SK-N-SH treated with all-trans-retinoic acid at 6 μM for 48 hours (cell line): Measurements from ENCODE around the gene CEP128.

Experiments used
- ARNTL ChIP-seq: fragments of 450-650 bp; formaldehyde crosslinking; IDR thresholded peaks from 2 replicates; pipeline ENCODE4 v1.5.0; 2020; ENCODE audit warnings: low read depth, mild to moderate bottlenecking, moderate library complexity, borderline replicate concordance
- BACH2 ChIP-seq: fragments of 250-450 bp; sonication (Bioruptor Pico); IDR thresholded peaks from 2 replicates; pipeline ENCODE4 v1.9.0; 2021; ENCODE audit warnings: mild to moderate bottlenecking, borderline replicate concordance
- ESRRG ChIP-seq: fragments of 250-450 bp; sonication (Bioruptor Pico); IDR thresholded peaks from 2 replicates; pipeline ENCODE4 v1.6.1; 2021; ENCODE audit warnings: mild to moderate bottlenecking
- GLIS3 ChIP-seq: fragments of 250-450 bp; sonication (Bioruptor Pico); IDR thresholded peaks from 2 replicates; pipeline ENCODE4 v1.5.0; 2020; ENCODE audit warnings: mild to moderate bottlenecking, moderate library complexity
- ISL1 ChIP-seq: fragments of 250-450 bp; sonication (Bioruptor Pico); IDR thresholded peaks from 2 replicates; pipeline ENCODE4 v2.1.2; 2022; ENCODE audit warnings: mild to moderate bottlenecking, moderate library complexity
- PATZ1 ChIP-seq: fragments of 250-450 bp; sonication (Bioruptor Pico); IDR thresholded peaks from 2 replicates; pipeline ENCODE4 v1.8.0; 2020; ENCODE audit warnings: mild to moderate bottlenecking, moderate library complexity, borderline replicate concordance
- RARB ChIP-seq: fragments of 250-450 bp; sonication (Bioruptor Pico); IDR thresholded peaks from 2 replicates; pipeline ENCODE4 v1.8.0; 2021; ENCODE audit warnings: mild to moderate bottlenecking, moderate library complexity
- ZFP3 ChIP-seq: fragments of 250-450 bp; sonication (Bioruptor Pico); IDR thresholded peaks from 2 replicates; pipeline ENCODE4 v1.5.0; 2020; ENCODE audit warnings: mild to moderate bottlenecking, moderate library complexity
- ZFP30 ChIP-seq: fragments of 450-650 bp; formaldehyde crosslinking; IDR thresholded peaks from 2 replicates; pipeline ENCODE4 v1.5.0; 2022; ENCODE audit warnings: mild to moderate bottlenecking, moderate library complexity
- TF ChIP-seq, protein P1 (sequence below): fragments of 250-450 bp; sonication (Bioruptor Pico); IDR thresholded peaks from 2 replicates; pipeline ENCODE4 v1.5.1; 2021; ENCODE audit warnings: mild to moderate bottlenecking, moderate library complexity
- TF ChIP-seq, protein P2 (sequence below): fragments of 250-450 bp; sonication (Bioruptor Pico); IDR thresholded peaks from 2 replicates; pipeline ENCODE4 v1.5.1; 2020; ENCODE audit warnings: low read depth, mild to moderate bottlenecking, moderate library complexity

- TF ChIP-seq, protein P1, sequence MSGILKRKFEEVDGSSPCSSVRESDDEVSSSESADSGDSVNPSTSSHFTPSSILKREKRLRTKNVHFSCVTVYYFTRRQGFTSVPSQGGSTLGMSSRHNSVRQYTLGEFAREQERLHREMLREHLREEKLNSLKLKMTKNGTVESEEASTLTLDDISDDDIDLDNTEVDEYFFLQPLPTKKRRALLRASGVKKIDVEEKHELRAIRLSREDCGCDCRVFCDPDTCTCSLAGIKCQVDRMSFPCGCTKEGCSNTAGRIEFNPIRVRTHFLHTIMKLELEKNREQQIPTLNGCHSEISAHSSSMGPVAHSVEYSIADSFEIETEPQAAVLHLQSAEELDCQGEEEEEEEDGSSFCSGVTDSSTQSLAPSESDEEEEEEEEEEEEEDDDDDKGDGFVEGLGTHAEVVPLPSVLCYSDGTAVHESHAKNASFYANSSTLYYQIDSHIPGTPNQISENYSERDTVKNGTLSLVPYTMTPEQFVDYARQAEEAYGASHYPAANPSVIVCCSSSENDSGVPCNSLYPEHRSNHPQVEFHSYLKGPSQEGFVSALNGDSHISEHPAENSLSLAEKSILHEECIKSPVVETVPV (CRISPR knock-in tag) = no peak
- TF ChIP-seq RARB (no peak), ARNTL (CRISPR knock-in tag) (no peak), ZFP30 (CRISPR knock-in tag) (no peak), ZFP3 (no peak), GLIS3 (CRISPR knock-in tag) (no peak), ESRRG (CRISPR knock-in tag) (no peak), PATZ1 (CRISPR knock-in tag) (no peak), ISL1 (CRISPR knock-in tag) (no peak), BACH2 (CRISPR knock-in tag) (no peak)
- TF ChIP-seq, protein P2, sequence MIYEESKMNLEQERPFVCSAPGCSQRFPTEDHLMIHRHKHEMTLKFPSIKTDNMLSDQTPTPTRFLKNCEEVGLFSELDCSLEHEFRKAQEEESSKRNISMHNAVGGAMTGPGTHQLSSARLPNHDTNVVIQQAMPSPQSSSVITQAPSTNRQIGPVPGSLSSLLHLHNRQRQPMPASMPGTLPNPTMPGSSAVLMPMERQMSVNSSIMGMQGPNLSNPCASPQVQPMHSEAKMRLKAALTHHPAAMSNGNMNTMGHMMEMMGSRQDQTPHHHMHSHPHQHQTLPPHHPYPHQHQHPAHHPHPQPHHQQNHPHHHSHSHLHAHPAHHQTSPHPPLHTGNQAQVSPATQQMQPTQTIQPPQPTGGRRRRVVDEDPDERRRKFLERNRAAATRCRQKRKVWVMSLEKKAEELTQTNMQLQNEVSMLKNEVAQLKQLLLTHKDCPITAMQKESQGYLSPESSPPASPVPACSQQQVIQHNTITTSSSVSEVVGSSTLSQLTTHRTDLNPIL (CRISPR knock-in tag) = no peak
These were observed 281.8 kb downstream of the CEP128 start for GRCh38 chr14:80659783-80660182.
